IPS-18c (cell line): ENCODE results near the gene C3.
"Not testable (repeated sequence)": the region's sequence is repeated elsewhere in the genome, so short reads cannot be mapped to it uniquely, and the experiment has no call there.

Experiments
- H3K4me3 ChIP-seq: 2 replicates; pipeline ENCODE4 v1.7.0; 2013; ENCODE audit warnings: low read depth, mild to moderate bottlenecking, low read length, moderate library complexity; ENCODE audit not compliant: insufficient read depth
- H3K9me3 ChIP-seq: one replicate; pipeline ENCODE4 v1.6.1; 2013; ENCODE audit warnings: mild to moderate bottlenecking, low read length, moderate library complexity; ENCODE audit not compliant: control insufficient read depth, insufficient read depth

Gene C3

GRCh38 chr19:6710273-6711077 lies 10.0 kb downstream of the C3 start:
- Histone ChIP-seq H3K9me3 (no peaks in the 10 kb centered on the region), H3K4me3 (no peak overlapping the region)

- no peaks in the 10 kb centered on the region for H3K9me3 ChIP-seq
- H3K4me3 ChIP-seq: no peak overlapping the region
These were observed 10.9 kb downstream of the C3 start for GRCh38 chr19:6709549-6709948.

- not testable (repeated sequence) for H3K4me3 ChIP-seq, H3K9me3 ChIP-seq
These were observed 11.5 kb downstream of the C3 start for GRCh38 chr19:6708913-6709312.

- H3K4me3 ChIP-seq: no peak overlapping the region
- no peaks in the 10 kb centered on the region for H3K9me3 ChIP-seq
These were observed 12.1 kb downstream of the C3 start for GRCh38 chr19:6708346-6708745.

GRCh38 chr19:6707658-6708018 lies 12.8 kb downstream of the C3 start:
- Histone ChIP-seq H3K4me3 (no peak overlapping the region), H3K9me3 (no peaks in the 10 kb centered on the region)

GRCh38 chr19:6707011-6707657 lies 13.3 kb downstream of the C3 start:
- H3K9me3 ChIP-seq: no peaks in the 10 kb centered on the region
- H3K4me3 ChIP-seq: no peak overlapping the region

- Histone ChIP-seq H3K4me3 (no peak overlapping the region), H3K9me3 (no peaks in the 10 kb centered on the region)
These were observed 13.9 kb downstream of the C3 start for GRCh38 chr19:6706633-6706958.

- Histone ChIP-seq H3K9me3 (no peaks in the 10 kb centered on the region), H3K4me3 (no peak overlapping the region)
These were observed 14.4 kb downstream of the C3 start for GRCh38 chr19:6705931-6706632.

- no peak overlapping the region for H3K4me3 ChIP-seq
- H3K9me3 ChIP-seq: peaks cover 2% of the 10 kb centered on the region
These were observed 19.7 kb downstream of the C3 start for GRCh38 chr19:6700586-6701316.

- Histone ChIP-seq H3K9me3 (peaks cover 2% of the 10 kb centered on the region), H3K4me3 (no peak overlapping the region)
These were observed 20.5 kb downstream of the C3 start for GRCh38 chr19:6699935-6700334.

- Histone ChIP-seq H3K9me3 (peaks cover 2% of the 10 kb centered on the region), H3K4me3 (no peak overlapping the region)
These were observed 23.2 kb downstream of the C3 start for GRCh38 chr19:6697291-6697690.

- peaks cover 2% of the 10 kb centered on the region for H3K9me3 ChIP-seq
- H3K4me3 ChIP-seq: no peak overlapping the region
These were observed 24.1 kb downstream of the C3 start for GRCh38 chr19:6696239-6696820.

GRCh38 chr19:6694147-6694815 lies 26.2 kb downstream of the C3 start:
- peaks cover 2% of the 10 kb centered on the region for H3K9me3 ChIP-seq

GRCh38 chr19:6693681-6694080 lies 26.8 kb downstream of the C3 start:
- Histone ChIP-seq H3K4me3 (no peak overlapping the region), H3K9me3 (peaks cover under 1% of the 10 kb centered on the region)

More at GRCh38 chr19:6694147-6694815, 26.2 kb downstream of the C3 start:
- no peak overlapping the region for H3K4me3 ChIP-seq

GRCh38 chr19:6693056-6693471 lies 27.4 kb downstream of the C3 start:
- Histone ChIP-seq H3K9me3 (no peaks in the 10 kb centered on the region), H3K4me3 (no peak overlapping the region)

- H3K9me3 ChIP-seq: no peaks in the 10 kb centered on the region
- no peak overlapping the region for H3K4me3 ChIP-seq
These were observed 28.4 kb downstream of the C3 start for GRCh38 chr19:6692027-6692426.

GRCh38 chr19:6691342-6691741 lies 29.1 kb downstream of the C3 start:
- H3K4me3 ChIP-seq: no peak overlapping the region
- H3K9me3 ChIP-seq: no peaks in the 10 kb centered on the region
